Peyer's patch (tissue), 4 donors: Measurements from ENCODE around the gene LAP3.

Experiments
- POLR2A ChIP-seq, 2 donors: fragments of 450-650 bp; IDR thresholded peaks; one replicate each; pipeline ENCODE4 v1.5.1; 2017; ENCODE audit warnings: antibody characterized with exemption in 2 of 2, mild to moderate bottlenecking in 2 of 2, moderate library complexity in 2 of 2
- TF ChIP-seq, protein P1 (sequence below), 6 experiments: fragments of 450-650 bp in 4 of 6; fragments of 200-600 bp in 2 of 6; sonication (generic) in 1 of 6; IDR thresholded peaks; one replicate each; pipeline ENCODE4 v1.5.1; 2017 to 2019; ENCODE audit warnings: antibody characterized with exemption in 6 of 6, mild to moderate bottlenecking in 3 of 6, moderate library complexity in 1 of 6

DNA sequence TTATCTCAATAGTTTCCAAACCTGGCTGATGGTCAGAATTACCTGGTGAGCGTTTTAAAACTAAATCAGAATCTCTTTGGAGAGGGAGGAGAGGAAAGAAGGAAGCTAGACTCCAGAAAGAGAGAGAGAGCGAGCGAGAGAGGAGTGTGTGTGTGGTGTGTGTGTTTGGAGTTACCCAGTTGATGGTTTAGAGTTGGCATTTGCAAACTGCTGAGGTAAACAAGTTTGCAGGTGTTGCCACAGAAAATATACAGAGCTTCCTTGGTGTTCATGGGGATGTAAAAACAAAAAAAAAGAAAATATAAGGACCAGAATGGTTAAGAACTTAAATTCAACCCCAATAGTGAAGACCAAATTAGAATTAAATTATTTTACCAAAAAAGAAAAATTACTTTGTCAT is 26.4 kb upstream of the LAP3 start:
- TF ChIP-seq, protein P1, sequence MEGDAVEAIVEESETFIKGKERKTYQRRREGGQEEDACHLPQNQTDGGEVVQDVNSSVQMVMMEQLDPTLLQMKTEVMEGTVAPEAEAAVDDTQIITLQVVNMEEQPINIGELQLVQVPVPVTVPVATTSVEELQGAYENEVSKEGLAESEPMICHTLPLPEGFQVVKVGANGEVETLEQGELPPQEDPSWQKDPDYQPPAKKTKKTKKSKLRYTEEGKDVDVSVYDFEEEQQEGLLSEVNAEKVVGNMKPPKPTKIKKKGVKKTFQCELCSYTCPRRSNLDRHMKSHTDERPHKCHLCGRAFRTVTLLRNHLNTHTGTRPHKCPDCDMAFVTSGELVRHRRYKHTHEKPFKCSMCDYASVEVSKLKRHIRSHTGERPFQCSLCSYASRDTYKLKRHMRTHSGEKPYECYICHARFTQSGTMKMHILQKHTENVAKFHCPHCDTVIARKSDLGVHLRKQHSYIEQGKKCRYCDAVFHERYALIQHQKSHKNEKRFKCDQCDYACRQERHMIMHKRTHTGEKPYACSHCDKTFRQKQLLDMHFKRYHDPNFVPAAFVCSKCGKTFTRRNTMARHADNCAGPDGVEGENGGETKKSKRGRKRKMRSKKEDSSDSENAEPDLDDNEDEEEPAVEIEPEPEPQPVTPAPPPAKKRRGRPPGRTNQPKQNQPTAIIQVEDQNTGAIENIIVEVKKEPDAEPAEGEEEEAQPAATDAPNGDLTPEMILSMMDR (IDR thresholded peaks at IDR 0.05), result no peak
- TF ChIP-seq POLR2A (IDR thresholded peaks at IDR 0.05), result no peak
